Ureter (tissue), 1 donor: ENCODE results near the gene ADAMTS4. TPM values are rescaled to one million over a fixed set of nuclear protein-coding genes. Genes with fewer than 3 reads are reported as not detected.

Experiments
- DNase-seq: peaks from one replicate; pipeline ENCODE4 v3.0.0-alpha.2; 2020; ENCODE audit warnings: low spot score
- total RNA-seq: library from RNA; stranded (reverse); gene quantifications from one replicate; pipeline ENCODE4 v1.2.4, GENCODE V29; 2023
- donor health status: DM: yes; HTN: yes; CAD: no.

The ADAMTS4 gene
- total RNA-seq, 1 donor from 2014 or later: 42.6 TPM

- no peak for DNase-seq
Observed at GRCh38 chr1:161174911-161175310, 23.9 kb downstream of the ADAMTS4 start.

GRCh38 chr1:161173711-161174110 is 25.1 kb downstream of the ADAMTS4 start:
- DNase-seq: no peak

GRCh38 chr1:161172776-161173376 is 26.0 kb downstream of the ADAMTS4 start:
- no peak for DNase-seq

- DNase-seq: no peak
Observed at GRCh38 chr1:161172349-161172748, 26.5 kb downstream of the ADAMTS4 start.

- DNase-seq: no peak
Observed at GRCh38 chr1:161171696-161172095, 27.2 kb downstream of the ADAMTS4 start.

- no peak for DNase-seq
Observed at GRCh38 chr1:161171191-161171590, 27.7 kb downstream of the ADAMTS4 start.

- DNase-seq: no peak
Observed at GRCh38 chr1:161168906-161169305, 29.9 kb downstream of the ADAMTS4 start.

GRCh38 chr1:161166669-161167548 is 31.9 kb downstream of the ADAMTS4 start:
- no peak for DNase-seq

GRCh38 chr1:161165742-161166668 is 32.8 kb downstream of the ADAMTS4 start, which contains the start of gene PPOX:
Gene PPOX (plus strand): TSS chr1:161166426. CDS start chr1:161166848, 422 bp downstream.
- DNase-seq: peak; percentile 97

- DNase-seq: no peak
Observed at GRCh38 chr1:161164901-161165610, 33.8 kb downstream of the ADAMTS4 start.

GRCh38 chr1:161163793-161164192 is 35.1 kb downstream of the ADAMTS4 start:
- DNase-seq: no peak

- no peak for DNase-seq
Observed at GRCh38 chr1:161162806-161163205, 36.0 kb downstream of the ADAMTS4 start.

- DNase-seq: no peak
Observed at GRCh38 chr1:161162052-161162451, 36.8 kb downstream of the ADAMTS4 start.

- DNase-seq: no peak
Observed at GRCh38 chr1:161161652-161162051, 37.2 kb downstream of the ADAMTS4 start.

- DNase-seq: no peak
Observed at GRCh38 chr1:161160671-161161145, 38.1 kb downstream of the ADAMTS4 start.

- DNase-seq: no peak
Observed at GRCh38 chr1:161159913-161160243, 39.0 kb downstream of the ADAMTS4 start.

- peak; percentile 95 for DNase-seq
Observed at GRCh38 chr1:161159087-161159912, 39.6 kb downstream of the ADAMTS4 start, which contains the start of gene USP21. Gene USP21 (plus strand): TSS chr1:161159500. CDS start chr1:161160641, 1,141 bp downstream.

GRCh38 chr1:161158316-161159010 is 40.4 kb downstream of the ADAMTS4 start:
- DNase-seq: no peak

- DNase-seq: no peak
Observed at GRCh38 chr1:161157867-161158266, 41.0 kb downstream of the ADAMTS4 start.
